Ectodermal cell (in vitro differentiated cells): ENCODE measurements around the gene NHERF2.

Experiments used
- H3K27ac ChIP-seq: 2 replicates; pipeline ENCODE4 v1.7.0; 2013; ENCODE audit warnings: mild to moderate bottlenecking, low read depth, low read length; ENCODE audit not compliant: insufficient read depth, poor library complexity, severe bottlenecking
- H3K27me3 ChIP-seq: 2 replicates; pipeline ENCODE4 v1.7.0; 2013; ENCODE audit warnings: mild to moderate bottlenecking, low read length; ENCODE audit not compliant: insufficient read depth, control insufficient read depth, poor library complexity, severe bottlenecking
- H3K36me3 ChIP-seq: one replicate; pipeline ENCODE4 v1.7.0; 2013; ENCODE audit warnings: low read length; ENCODE audit not compliant: control insufficient read depth, insufficient read depth
- H3K4me1 ChIP-seq: one replicate; pipeline ENCODE4 v1.7.0; 2013; ENCODE audit warnings: low read length; ENCODE audit not compliant: control insufficient read depth, insufficient read depth
- H3K4me3 ChIP-seq: 2 replicates; pipeline ENCODE4 v1.7.0; 2013; ENCODE audit warnings: low read depth, low read length, control low read depth; ENCODE audit not compliant: insufficient read depth
- H3K9me3 ChIP-seq: 2 replicates; pipeline ENCODE4 v1.7.0; 2013; ENCODE audit warnings: mild to moderate bottlenecking, low read length, moderate library complexity; ENCODE audit not compliant: control insufficient read depth
- WGBS, 2 experiments: methylation state at CpG; one replicate each; pipeline ENCODE4 v1.1.7; 2013; ENCODE audit warnings: missing lambda C conversion rate in 2 of 2; 5-methylcytosine and 5-hydroxymethylcytosine counted together

The NHERF2 gene

DNA sequence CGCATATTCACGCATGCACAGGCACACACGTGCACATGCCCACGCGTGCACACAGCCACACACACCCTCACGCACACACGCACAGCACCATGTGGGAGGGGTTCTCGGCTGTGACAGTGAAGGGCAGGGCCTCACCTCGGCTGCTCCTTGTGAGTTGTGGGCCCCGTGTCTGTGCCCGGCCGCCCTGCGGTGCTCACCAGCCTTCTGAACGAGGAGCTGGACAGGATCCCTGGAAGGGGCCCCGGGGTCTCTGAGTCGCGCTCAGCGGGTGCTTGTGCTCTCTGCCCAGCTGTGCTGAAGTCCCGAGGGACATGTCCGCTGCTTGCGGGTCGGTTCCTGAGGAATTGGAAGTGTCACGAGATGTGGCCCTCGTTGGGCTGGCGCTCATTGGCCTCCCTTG, 37.2 kb downstream of the NHERF2 start:
- 95 to 96% methylated on average over 25 of the region's 25 CpGs for WGBS, 2 experiments
- Histone ChIP-seq H3K9me3 (no peaks in the 10 kb centered on the region), H3K27ac (no peak overlapping the region), H3K4me1 (peaks cover under 1% of the 10 kb centered on the region), H3K4me3 (no peak overlapping the region), H3K27me3 (no peaks in the 10 kb centered on the region), H3K36me3 (peaks cover 28% of the 10 kb centered on the region)

DNA sequence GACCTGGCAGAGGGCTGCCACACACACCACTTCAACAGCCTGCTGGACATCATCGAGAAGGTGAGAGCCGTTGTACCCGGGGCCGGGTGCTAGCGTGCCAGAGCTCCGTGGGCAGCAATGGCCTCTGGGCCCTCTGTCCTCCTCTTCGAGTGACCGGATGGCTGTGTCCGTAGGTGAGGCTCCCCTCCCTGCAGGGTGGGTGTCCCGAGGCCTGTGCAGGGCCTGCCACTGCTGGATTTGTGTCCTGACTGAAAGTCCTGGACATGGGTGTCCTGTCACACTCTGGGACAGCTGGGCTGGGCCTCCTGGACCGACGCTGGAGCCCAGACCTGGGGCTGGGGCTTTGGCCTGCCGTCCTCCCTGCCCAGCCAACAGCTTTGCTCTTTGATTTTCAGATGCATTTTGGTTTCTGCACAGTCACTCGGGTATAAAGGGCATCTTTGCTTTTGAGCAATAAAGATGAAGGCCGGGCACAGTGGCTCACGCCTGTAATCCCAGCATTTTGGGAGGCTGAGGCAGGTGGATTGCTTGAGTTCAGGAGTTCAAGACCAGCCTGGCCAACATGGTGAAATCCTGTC, 37.8 kb downstream of the NHERF2 start:
- H3K27ac ChIP-seq: no peak overlapping the region
- peaks cover 28% of the 10 kb centered on the region for H3K36me3 ChIP-seq
- H3K9me3 ChIP-seq: no peaks in the 10 kb centered on the region
- H3K4me1 ChIP-seq: no peaks in the 10 kb centered on the region
- H3K4me3 ChIP-seq: no peak overlapping the region
- WGBS, 2 experiments: 95% methylated on average over 16 of the region's 16 CpGs
- H3K27me3 ChIP-seq: no peaks in the 10 kb centered on the region

DNA sequence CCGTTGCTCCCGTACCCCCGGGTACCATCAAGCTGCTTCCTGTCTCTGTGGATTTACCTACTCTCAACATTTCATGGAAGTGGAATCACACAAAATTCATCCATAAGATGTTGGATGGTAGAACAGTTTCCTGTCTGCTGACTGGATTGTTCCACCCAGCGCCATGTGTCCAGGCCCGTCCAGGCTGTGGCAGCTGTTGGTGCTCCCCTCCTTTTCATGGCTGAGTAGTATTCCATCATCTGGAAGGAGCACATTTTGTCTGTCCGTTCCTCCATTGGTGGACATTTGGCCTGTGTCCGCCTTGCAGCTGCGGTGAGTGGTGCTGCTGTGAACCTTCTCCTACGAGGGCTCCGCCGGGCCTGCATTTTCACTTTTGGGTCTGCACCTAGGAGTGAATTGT, 39.4 kb downstream of the NHERF2 start:
- Histone ChIP-seq H3K9me3 (no peaks in the 10 kb centered on the region), H3K27ac (no peak overlapping the region), H3K27me3 (no peaks in the 10 kb centered on the region), H3K4me3 (no peak overlapping the region), H3K36me3 (peaks cover 30% of the 10 kb centered on the region), H3K4me1 (no peaks in the 10 kb centered on the region)
- WGBS, 2 experiments: 95 to 98% methylated on average over 11 of the region's 11 CpGs

DNA sequence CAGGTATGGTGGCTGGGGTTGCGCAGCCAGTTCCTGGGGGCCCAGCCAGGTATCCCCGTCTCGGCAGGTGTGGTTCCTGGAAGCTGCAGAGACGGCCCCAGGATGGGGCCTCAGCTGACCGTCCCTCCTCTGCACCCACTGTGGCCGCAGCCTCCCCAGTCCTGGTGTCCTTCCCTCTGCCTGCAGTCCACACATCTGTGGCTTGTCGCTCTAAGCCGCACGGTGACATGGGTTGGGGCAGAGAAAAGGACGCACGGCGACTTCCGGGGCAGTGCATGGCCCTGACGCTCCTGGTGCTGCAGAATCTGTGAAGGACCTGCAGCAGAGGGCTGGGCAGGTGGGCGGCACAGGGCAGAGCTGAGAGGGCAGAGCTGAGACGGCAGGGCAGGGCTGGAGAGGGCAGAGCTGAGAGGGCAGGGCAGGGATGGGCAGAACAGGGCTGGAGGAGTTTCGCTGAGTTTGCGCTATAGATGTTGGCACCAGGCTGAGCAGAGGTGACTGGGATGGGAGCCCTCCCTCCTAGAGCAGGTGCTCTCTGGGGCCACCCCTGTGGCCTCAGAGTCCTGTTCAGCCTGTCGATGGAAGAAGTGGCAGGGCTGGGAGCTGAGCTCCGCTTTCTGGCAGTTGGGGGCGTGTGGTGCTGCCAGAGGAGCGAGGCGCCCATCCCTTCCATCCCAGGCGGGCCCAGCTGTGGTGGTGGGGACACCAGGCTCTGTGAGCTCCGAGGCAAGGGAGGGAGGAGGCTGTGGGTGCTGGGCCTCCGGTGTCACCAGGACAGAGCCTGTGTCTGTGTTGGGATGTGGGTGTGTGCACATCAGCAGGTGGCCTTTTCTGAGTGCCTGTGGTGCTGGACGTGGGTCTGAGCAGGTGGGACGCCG, 44.1 kb downstream of the NHERF2 start:
- H3K4me1 ChIP-seq: no peaks in the 10 kb centered on the region
- no peaks in the 10 kb centered on the region for H3K9me3 ChIP-seq
- peaks cover 22% of the 10 kb centered on the region for H3K36me3 ChIP-seq
- 95 to 96% methylated on average over 29 of the region's 29 CpGs for WGBS, 2 experiments
- no peak overlapping the region for H3K27ac ChIP-seq
- H3K27me3 ChIP-seq: no peaks in the 10 kb centered on the region
- no peak overlapping the region for H3K4me3 ChIP-seq

DNA sequence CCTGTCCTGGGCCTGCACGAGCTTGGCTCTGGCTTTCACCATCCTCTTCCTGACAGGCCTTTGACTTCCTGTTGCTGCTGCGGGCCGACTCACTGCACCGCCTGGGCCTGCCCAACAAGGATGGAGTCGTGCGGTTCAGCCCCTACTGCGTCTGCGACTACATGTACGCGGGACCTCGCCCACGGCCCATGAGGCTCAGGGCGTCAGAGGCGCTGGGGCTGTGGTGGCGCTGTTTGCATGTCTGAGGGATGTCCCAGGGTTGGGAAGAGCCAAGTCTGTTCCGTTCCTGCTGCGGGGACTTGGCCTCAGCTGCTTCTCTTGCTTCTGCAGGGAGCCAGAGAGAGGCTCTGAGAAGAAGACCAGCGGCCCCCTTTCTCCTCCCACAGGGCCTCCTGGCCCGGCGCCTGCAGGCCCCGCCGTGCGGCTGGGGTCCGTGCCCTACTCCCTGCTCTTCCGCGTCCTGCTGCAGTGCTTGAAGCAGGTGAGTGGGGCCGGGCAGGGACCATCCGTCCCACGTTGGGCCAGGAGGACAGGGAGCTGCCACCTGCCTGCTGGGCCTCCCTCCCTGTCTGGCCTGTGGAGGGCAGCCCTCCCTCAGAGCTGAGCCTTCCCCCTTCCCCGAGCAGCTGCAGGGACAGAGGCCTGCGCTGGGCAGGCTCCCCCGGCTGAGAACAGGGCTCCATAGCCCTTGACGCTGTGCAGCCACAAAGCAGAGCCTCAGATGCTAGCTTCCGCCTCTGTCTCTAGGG, 44.9 kb downstream of the NHERF2 start:
- H3K27ac ChIP-seq: no peak overlapping the region
- H3K9me3 ChIP-seq: no peaks in the 10 kb centered on the region
- no peaks in the 10 kb centered on the region for H3K27me3 ChIP-seq
- H3K4me3 ChIP-seq: no peak overlapping the region
- no peaks in the 10 kb centered on the region for H3K4me1 ChIP-seq
- peaks cover 20% of the 10 kb centered on the region for H3K36me3 ChIP-seq
- 94% methylated on average over 34 of the region's 34 CpGs for WGBS, 2 experiments

DNA sequence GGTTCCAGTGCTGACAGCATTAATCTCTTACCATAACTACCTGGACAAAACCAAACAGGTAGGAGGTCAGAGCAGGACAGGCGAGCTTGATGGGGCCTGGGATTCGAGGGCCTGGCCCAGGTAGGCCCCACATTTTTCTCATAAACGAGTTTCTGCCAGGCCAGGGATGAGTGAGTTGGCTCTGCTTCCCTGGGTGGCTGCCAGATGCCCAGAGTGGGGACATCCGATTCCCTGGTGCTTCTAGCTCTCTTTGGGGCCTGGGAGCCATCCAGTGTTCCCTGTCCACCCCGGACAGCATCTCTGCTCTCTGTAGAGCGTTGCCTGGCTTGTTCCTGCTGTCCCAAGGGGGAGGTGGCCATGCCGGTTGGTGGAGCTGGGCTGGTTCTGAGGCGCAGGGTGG, 46.2 kb downstream of the NHERF2 start:
- Histone ChIP-seq H3K4me3 (no peak overlapping the region), H3K4me1 (no peaks in the 10 kb centered on the region), H3K27ac (no peak overlapping the region), H3K27me3 (no peaks in the 10 kb centered on the region), H3K36me3 (peaks cover 16% of the 10 kb centered on the region), H3K9me3 (no peaks in the 10 kb centered on the region)
- 94 to 95% methylated on average over 8 of the region's 8 CpGs for WGBS, 2 experiments

DNA sequence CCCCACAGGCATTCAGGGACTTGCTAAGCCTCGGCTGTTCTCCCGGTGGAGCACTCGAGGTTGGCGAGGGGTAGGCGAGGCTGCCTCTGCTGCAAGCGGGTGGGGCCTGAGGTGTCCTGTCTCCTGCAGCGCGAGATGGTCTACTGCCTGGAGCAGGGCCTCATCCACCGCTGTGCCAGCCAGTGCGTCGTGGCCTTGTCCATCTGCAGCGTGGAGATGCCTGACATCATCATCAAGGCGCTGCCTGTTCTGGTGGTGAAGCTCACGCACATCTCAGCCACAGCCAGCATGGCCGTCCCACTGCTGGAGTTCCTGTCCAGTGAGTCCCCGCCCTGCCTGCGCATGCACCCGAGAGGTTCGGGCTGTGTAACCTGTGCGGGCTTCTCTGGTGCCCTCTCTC, 47.4 kb downstream of the NHERF2 start:
- no peak overlapping the region for H3K27ac ChIP-seq
- H3K4me3 ChIP-seq: no peak overlapping the region
- H3K4me1 ChIP-seq: no peaks in the 10 kb centered on the region
- H3K36me3 ChIP-seq: peaks cover 20% of the 10 kb centered on the region
- 94 to 96% methylated on average over 20 of the region's 20 CpGs for WGBS, 2 experiments
- no peaks in the 10 kb centered on the region for H3K9me3 ChIP-seq
- no peaks in the 10 kb centered on the region for H3K27me3 ChIP-seq

DNA sequence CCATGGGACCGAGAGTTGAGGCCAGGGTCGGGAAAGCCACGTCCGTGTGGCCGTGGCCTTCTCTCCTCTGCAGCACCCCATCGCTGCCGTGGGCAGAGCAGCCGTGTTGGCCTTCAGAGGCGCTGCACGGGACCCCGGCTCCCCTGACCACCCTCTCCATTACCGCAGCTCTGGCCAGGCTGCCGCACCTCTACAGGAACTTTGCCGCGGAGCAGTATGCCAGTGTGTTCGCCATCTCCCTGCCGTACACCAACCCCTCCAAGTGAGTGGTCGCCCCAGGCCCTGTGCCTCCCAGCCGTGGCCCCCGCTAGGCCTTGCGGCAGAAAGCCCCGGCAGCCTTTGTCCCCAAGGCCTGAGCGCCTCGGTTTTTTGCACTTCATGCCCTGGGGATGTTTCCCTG, 48.9 kb downstream of the NHERF2 start:
- Histone ChIP-seq H3K9me3 (no peaks in the 10 kb centered on the region), H3K36me3 (peaks cover 26% of the 10 kb centered on the region)

DNA sequence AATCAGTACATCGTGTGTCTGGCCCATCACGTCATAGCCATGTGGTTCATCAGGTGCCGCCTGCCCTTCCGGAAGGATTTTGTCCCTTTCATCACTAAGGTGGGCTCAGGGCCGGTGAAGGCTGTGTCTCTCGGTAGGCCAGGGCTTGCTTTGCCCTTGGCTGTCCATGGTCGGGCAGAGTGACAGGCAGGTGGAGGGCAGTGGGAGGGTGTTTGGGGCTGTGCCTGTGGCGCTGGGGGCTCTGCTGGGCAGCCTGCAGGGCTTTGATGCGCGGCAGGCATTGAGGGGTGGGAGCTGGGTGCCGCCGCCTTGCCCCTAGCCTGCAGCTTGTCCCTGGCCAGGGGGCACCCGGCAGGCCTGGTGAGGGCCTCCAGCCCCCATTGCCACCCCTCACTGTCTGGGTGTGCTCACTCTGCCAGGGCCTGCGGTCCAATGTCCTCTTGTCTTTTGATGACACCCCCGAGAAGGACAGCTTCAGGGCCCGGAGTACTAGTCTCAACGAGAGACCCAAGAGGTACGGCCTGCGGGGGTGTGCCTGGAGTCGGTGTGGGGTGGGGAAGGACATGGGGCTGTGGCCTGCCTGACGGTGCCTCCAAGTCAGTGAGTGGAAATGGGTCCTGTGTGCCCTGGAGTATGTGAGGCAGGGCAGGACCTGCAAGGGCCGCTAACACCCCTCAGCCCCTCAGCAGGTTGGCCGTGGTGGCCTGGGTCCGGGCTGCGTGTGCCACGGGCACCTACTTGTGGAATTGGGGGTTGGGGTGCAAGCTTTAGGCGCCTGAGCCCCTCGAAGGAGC, 49.6 kb downstream of the NHERF2 start:
- WGBS, 2 experiments: 96% methylated on average over 28 of the region's 28 CpGs
- Histone ChIP-seq H3K27ac (no peak overlapping the region), H3K4me3 (no peak overlapping the region), H3K36me3 (peaks cover 26% of the 10 kb centered on the region), H3K27me3 (no peaks in the 10 kb centered on the region), H3K9me3 (no peaks in the 10 kb centered on the region), H3K4me1 (no peaks in the 10 kb centered on the region)

More for the DNA sequence above, 48.9 kb downstream of the NHERF2 start:
- Histone ChIP-seq H3K4me3 (no peak overlapping the region), H3K27ac (no peak overlapping the region), H3K4me1 (no peaks in the 10 kb centered on the region), H3K27me3 (no peaks in the 10 kb centered on the region)
- WGBS, 2 experiments: 96 to 97% methylated on average over 24 of the region's 24 CpGs
